GM12878 (cell line): ENCODE results near the gene CCL16. TPM values are rescaled to one million over a fixed set of nuclear protein-coding genes. Genes with fewer than 3 reads are reported as not detected.

Experiments
- ATAC-seq: fragments of 200-7000 bp; cut with Tn5 transposase; 3 replicates; pipeline ENCODE4 v1.9.1; 2020; ENCODE audit warnings: mild to moderate bottlenecking, moderate library complexity
- BruUV-seq: library from RNA; stranded (reverse); fragments of 400-500 nt; replicated peaks from 2 replicates; lab custom pipeline; 2021; lab: Mats Ljungman, UMichigan
- CTCF ChIA-PET: fragments of 300-600 bp; sonication (Branson Sonifier 250); formaldehyde crosslinking; extraction: SDS; loops from one replicate; lab custom pipeline; 2021; ENCODE audit warnings: inconsistent platforms; lab: Yijun Ruan, JAX
- POLR2A ChIA-PET: fragments of 350-600 bp; formaldehyde crosslinking; extraction: SDS; loops from one replicate; lab custom pipeline; 2021; ENCODE audit warnings: inconsistent platforms; lab: Charles Lee
- RAD21 ChIA-PET: fragments of 300-600 bp; sonication (Branson Sonifier 250); formaldehyde crosslinking; loops from one replicate; lab custom pipeline; 2023; ENCODE audit warnings: antibody characterized with exemption; ENCODE audit not compliant: unreplicated experiment; lab: Charles Lee
- SMC1A ChIA-PET: fragments of 300-600 bp; sonication (Branson Sonifier 250); formaldehyde crosslinking; loops from one replicate; lab custom pipeline; 2023; ENCODE audit not compliant: unreplicated experiment, uncharacterized antibody; lab: Charles Lee
- DNase-seq: peaks from one replicate; pipeline ENCODE4 v3.0.0-alpha.2; 2011; ENCODE audit warnings: low read depth, low spot score
- FAIRE-seq: peaks from 3 replicates; lab custom pipeline; 2011; peaks lifted over from hg19 to GRCh38; lab: Jason Lieb, UNC
- H2AFZ ChIP-seq: 2 replicates; pipeline ENCODE4 v1.6.0; 2011; ENCODE audit warnings: low read depth, low read length, control low read depth; ENCODE audit not compliant: control insufficient read depth
- H3K27ac ChIP-seq: 2 replicates; pipeline ENCODE4 v1.5.1; 2011; ENCODE audit warnings: control low read depth; ENCODE audit not compliant: control insufficient read depth, insufficient read depth
- H3K27me3 ChIP-seq, 2 experiments: replicated peaks in 1 of 2; 2 replicates each; pipeline versions ENCODE4 v1.6.0 to v1.6.1; 2011; ENCODE audit warnings: low read length in 1 of 2; ENCODE audit not compliant: control insufficient read depth in 2 of 2, insufficient read depth in 2 of 2
- H3K36me3 ChIP-seq, 2 experiments: 2 replicates each; pipeline ENCODE4 v1.5.1; 2011; ENCODE audit warnings: low read length in 1 of 2; ENCODE audit not compliant: control insufficient read depth in 2 of 2, insufficient read depth in 2 of 2
- H3K4me1 ChIP-seq: 2 replicates; pipeline ENCODE4 v1.6.1; 2011; ENCODE audit warnings: mild to moderate bottlenecking, low read length, moderate library complexity, mixed read lengths; ENCODE audit not compliant: control insufficient read depth, insufficient read depth
- H3K4me2 ChIP-seq: 2 replicates; pipeline ENCODE4 v1.6.0; 2011; ENCODE audit warnings: control low read depth; ENCODE audit not compliant: control insufficient read depth, insufficient read depth
- H3K4me3 ChIP-seq: fragments of 200-600 bp; sonication (generic); 2 replicates; pipeline ENCODE4 v1.5.1; 2016
- H3K79me2 ChIP-seq: 2 replicates; pipeline ENCODE4 v1.6.0; 2011; ENCODE audit warnings: low read length; ENCODE audit not compliant: control insufficient read depth, insufficient read depth
- H3K9ac ChIP-seq: 2 replicates; pipeline ENCODE4 v1.8.0; 2011; ENCODE audit warnings: low read length, control low read depth, mixed read lengths; ENCODE audit not compliant: control insufficient read depth, insufficient read depth
- H3K9me3 ChIP-seq: replicated peaks from 3 replicates; pipeline ENCODE4 v1.5.1; 2011; ENCODE audit warnings: mild to moderate bottlenecking, low read length; ENCODE audit not compliant: control insufficient read depth, insufficient read depth
- H4K20me1 ChIP-seq: 2 replicates; pipeline ENCODE4 v1.6.0; 2011; ENCODE audit not compliant: control insufficient read depth, insufficient read depth
- ATF7 ChIP-seq: fragments of 450-650 bp; IDR thresholded peaks from 2 replicates; pipeline ENCODE4 v1.6.1; 2016; ENCODE audit warnings: low read depth, mild to moderate bottlenecking
- BACH1 ChIP-seq: fragments of 450-650 bp; IDR thresholded peaks from 2 replicates; pipeline ENCODE4 v1.6.1; 2017; ENCODE audit warnings: mild to moderate bottlenecking, borderline replicate concordance
- FOXK2 ChIP-seq: fragments of 450-650 bp; IDR thresholded peaks from 2 replicates; pipeline ENCODE4 v1.6.1; 2017; ENCODE audit warnings: mild to moderate bottlenecking, moderate library complexity
- HDGF ChIP-seq: fragments of 450-650 bp; IDR thresholded peaks from 2 replicates; pipeline ENCODE4 v1.6.1; 2016; ENCODE audit warnings: antibody characterized with exemption
- JUNB ChIP-seq: IDR thresholded peaks from 2 replicates; pipeline ENCODE4 v1.6.1; 2016; ENCODE audit warnings: antibody characterized with exemption, mild to moderate bottlenecking
- LARP7 ChIP-seq: fragments of 450-650 bp; IDR thresholded peaks from 2 replicates; pipeline ENCODE4 v1.6.1; 2017; ENCODE audit warnings: mild to moderate bottlenecking
- RUNX3 ChIP-seq: IDR thresholded peaks from 2 replicates; pipeline ENCODE4 v1.6.1; 2012; ENCODE audit warnings: low read length, inconsistent platforms
- SUPT20H ChIP-seq: IDR thresholded peaks from 2 replicates; pipeline ENCODE4 v1.6.1; 2011; ENCODE audit warnings: low read depth, mild to moderate bottlenecking, low read length, moderate library complexity, borderline replicate concordance; ENCODE audit not compliant: control insufficient read depth
- SUZ12 ChIP-seq: fragments of 200-600 bp; sonication (generic); IDR thresholded peaks from one replicate; pipeline ENCODE4 v1.6.1; 2018; ENCODE audit warnings: antibody characterized with exemption, mild to moderate bottlenecking; ENCODE audit not compliant: unreplicated experiment
- TARDBP ChIP-seq: IDR thresholded peaks from 2 replicates; pipeline ENCODE4 v1.6.1; 2016; ENCODE audit warnings: borderline replicate concordance
- ZNF24 ChIP-seq: fragments of 450-650 bp; IDR thresholded peaks from 2 replicates; pipeline ENCODE4 v1.6.1; 2017; ENCODE audit warnings: antibody characterized with exemption, mild to moderate bottlenecking
- WGBS: methylation state at CpG from one replicate; pipeline ENCODE4 v1.1.6; 2016; ENCODE audit warnings: low lambda C conversion rate; ENCODE audit not compliant: insufficient replicate concordance, insufficient coverage; ENCODE audit errors: missing lambda C conversion rate; 5-methylcytosine and 5-hydroxymethylcytosine counted together
- in situ Hi-C: fragments of 300-500 bp; cut with MboI; formaldehyde crosslinking; loops from 9 replicates; pipeline ENCODE4 v1.14.3; 2018; ENCODE audit warnings: mixed read lengths
- intact Hi-C: fragments of 100-400 bp; cut with micrococcal nuclease; formaldehyde crosslinking; loops from one replicate; pipeline ENCODE4 v1.14.2; 2022; ENCODE audit not compliant: unreplicated experiment
- polyA plus RNA-seq, 11 experiments: library from polyadenylated mRNA; depleted of rRNA in 4 of 11; unstranded in 6 of 11; stranded (reverse) in 5 of 11; fragments of >200 nt; fragmentation: Nextera tagmentation in 4 of 11; fragmentation: Illumina TruSeq in 1 of 11; extraction: Ambion mirVana in 4 of 11; extraction: Trizol in 1 of 11; gene quantifications; 1 replicate in 1 of 11; 2 replicates in 10 of 11; pipeline versions ENCODE4 v1.2.1 to v1.2.3, GENCODE V29; 2011 to 2016; ENCODE audit warnings: inconsistent platforms in 2 of 11, missing spikeins in 2 of 11, low read depth in 1 of 11
- total RNA-seq, 4 experiments: library from RNA; depleted of rRNA in 3 of 4; stranded (reverse); fragments of >200 nt in 3 of 4; fragmentation: Illumina TruSeq in 1 of 4; extraction: Trizol in 1 of 4; gene quantifications; 2 replicates each; pipeline versions ENCODE4 v1.2.1 to v1.2.3, GENCODE V29; 2013 to 2021

Gene CCL16
- total and polyA plus RNA-seq, 10 of the 15 experiments (the other 5 are each of a cell fraction or from before 2014, with no cell fraction given) = not detected

DNA sequence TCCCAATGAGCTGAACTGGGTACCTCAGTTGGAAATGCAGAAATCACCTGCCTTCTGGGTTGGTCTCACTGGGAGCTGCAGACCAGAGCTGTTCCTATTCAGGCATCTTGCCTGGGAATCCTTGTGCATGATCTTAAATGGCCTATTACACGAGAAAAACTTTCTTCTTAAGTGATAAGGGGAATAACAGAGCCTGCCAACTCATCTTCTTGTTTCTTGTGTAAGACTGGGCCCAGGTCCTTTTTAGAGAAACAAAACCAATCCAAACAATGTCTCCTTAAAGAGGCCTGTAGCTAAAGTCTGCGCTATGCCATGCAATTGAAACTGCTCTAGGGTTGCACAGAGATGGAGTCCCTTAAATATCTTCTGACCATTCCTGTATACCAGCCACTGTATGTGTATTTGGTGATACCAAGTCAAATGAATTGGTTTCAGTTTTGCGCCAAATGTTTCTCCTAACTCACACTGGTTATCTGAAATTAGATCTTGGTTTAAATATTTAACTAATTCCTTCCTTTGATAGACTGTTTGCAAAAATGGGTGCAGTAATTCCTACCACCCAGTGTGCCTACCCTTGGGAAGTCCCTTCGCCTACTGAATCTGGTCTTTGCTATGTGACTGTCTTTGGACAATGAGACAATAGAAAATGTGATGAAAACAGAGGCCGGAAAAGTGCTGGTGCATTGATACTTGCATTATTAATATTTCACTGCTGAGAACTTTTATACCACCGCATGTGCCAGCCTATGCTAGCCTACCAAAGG lies 43.0 kb upstream of the CCL16 start:
- intact Hi-C loops (no loop called here), in situ Hi-C loops (no loop called here)
- no peaks in the 10 kb centered on the region for H4K20me1 ChIP-seq
- RAD21 ChIA-PET = no interaction called here
- H2AFZ ChIP-seq = no peak overlapping the region
- H3K9ac ChIP-seq = no peak overlapping the region
- CTCF ChIA-PET = interaction anchor here (0.5 to 1.9 kb wide), 3 partner anchors 48 to 95 kb away, joined by 3 to 4 read pairs (median 3); no protein-coding TSS in a partner anchor
- H3K4me3 ChIP-seq = no peak overlapping the region
- TF ChIP-seq ZNF24 (no peak), SUPT20H (no peak), RUNX3 (no peak), LARP7 (no peak), SUZ12 (no peak), ATF7 (no peak), BACH1 (no peak), TARDBP (no peak), HDGF (no peak), FOXK2 (no peak), JUNB (no peak)
- H3K79me2 ChIP-seq = no peaks in the 10 kb centered on the region
- no TSS peak for BruUV-seq
- FAIRE-seq (no peak), DNase-seq (no peak), ATAC-seq (no peak)
- no peaks in the 10 kb centered on the region; a peak in 1 of 4 replicates for H3K27me3 ChIP-seq
- H3K36me3 ChIP-seq = no peaks in the 10 kb centered on the region
- no peaks in the 10 kb centered on the region for H3K4me1 ChIP-seq
- POLR2A ChIA-PET = no interaction called here
- 49% methylated on average over 6 of the region's 6 CpGs for WGBS
- SMC1A ChIA-PET = interaction anchor here (2.4 kb wide), 1 partner anchor 9 kb away, joined by 8 read pairs; no protein-coding TSS in a partner anchor
- H3K4me2 ChIP-seq = no peak overlapping the region
- H3K27ac ChIP-seq = no peak overlapping the region
- no peaks in the 10 kb centered on the region; the same call in 2 of the 3 replicates for H3K9me3 ChIP-seq
